Small intestine (tissue), 7 donors: ENCODE results near the gene FZD8. TPM values are rescaled to one million over a fixed set of nuclear protein-coding genes. Genes with fewer than 3 reads are reported as not detected.
A peak's percentile ranks its signal among the peaks of the same experiment; 100 is the strongest.

Experiments
- DNase-seq, 2 donors: peaks; one replicate each; pipeline versions ENCODE4 v3.0.0 to v3.0.0-alpha.2; 2013
- FAIRE-seq: peaks from 2 replicates; lab custom pipeline; 2012; peaks lifted over from hg19 to GRCh38; lab: Jason Lieb, UNC
- H3K27ac ChIP-seq, 3 donors: one replicate each; pipeline ENCODE4 v1.5.1; 2013; ENCODE audit warnings: low read length in 2 of 3, mild to moderate bottlenecking in 2 of 3, control low read depth in 1 of 3, inconsistent platforms in 1 of 3, low read depth in 1 of 3, moderate library complexity in 1 of 3
- H3K27me3 ChIP-seq, 3 donors: one replicate each; pipeline ENCODE4 v1.6.1; 2013; ENCODE audit warnings: low read length in 3 of 3, inconsistent platforms in 1 of 3; ENCODE audit not compliant: control insufficient read depth in 3 of 3, insufficient read depth in 3 of 3
- H3K36me3 ChIP-seq, 3 donors: one replicate each; pipeline ENCODE4 v1.6.1; 2013; ENCODE audit warnings: low read length in 3 of 3, inconsistent platforms in 1 of 3, low read depth in 1 of 3, mild to moderate bottlenecking in 1 of 3, moderate library complexity in 1 of 3; ENCODE audit not compliant: control insufficient read depth in 3 of 3, insufficient read depth in 2 of 3
- H3K4me1 ChIP-seq, 3 donors: one replicate each; pipeline ENCODE4 v1.6.1; 2013; ENCODE audit warnings: low read length in 2 of 3, inconsistent platforms in 1 of 3, low read depth in 1 of 3, mild to moderate bottlenecking in 1 of 3, moderate library complexity in 1 of 3; ENCODE audit not compliant: control insufficient read depth in 3 of 3, insufficient read depth in 2 of 3
- H3K4me3 ChIP-seq, 3 donors: one replicate each; pipeline ENCODE4 v1.5.1; 2013; ENCODE audit warnings: low read length in 3 of 3, control low read depth in 1 of 3, inconsistent platforms in 1 of 3, low read depth in 1 of 3, mild to moderate bottlenecking in 1 of 3, moderate library complexity in 1 of 3
- H3K9me3 ChIP-seq, 2 donors: one replicate each; pipeline ENCODE4 v1.6.1; 2013; ENCODE audit warnings: low read depth in 1 of 2, low read length in 1 of 2; ENCODE audit not compliant: control insufficient read depth in 2 of 2, insufficient read depth in 1 of 2
- WGBS, 3 donors: extraction: QIAGEN DNeasy Blood & Tissue Kit; methylation state at CpG; one replicate each; pipeline ENCODE4 v1.1.7; 2013; 5-methylcytosine and 5-hydroxymethylcytosine counted together
- polyA plus RNA-seq, 4 donors: library from polyadenylated mRNA; stranded (reverse) in 3 of 4; unstranded in 1 of 4; fragments of 200-250 nt in 3 of 4; fragments of 120-200 nt in 1 of 4; gene quantifications; one replicate each; pipeline versions ENCODE4 v1.2.1 to v1.2.3, GENCODE V29; 2013
- donor health status: healthy with polysubstance abuse.
- donor health status: control.
- donor health status: control.
- donor health status: Bipolar disorder and iron deficiency.
- donor health status: healthy.

Gene FZD8
- polyA plus RNA-seq, 4 donors: 0.27 to 4.3 (median 1.6) TPM; not detected in 1

DNA sequence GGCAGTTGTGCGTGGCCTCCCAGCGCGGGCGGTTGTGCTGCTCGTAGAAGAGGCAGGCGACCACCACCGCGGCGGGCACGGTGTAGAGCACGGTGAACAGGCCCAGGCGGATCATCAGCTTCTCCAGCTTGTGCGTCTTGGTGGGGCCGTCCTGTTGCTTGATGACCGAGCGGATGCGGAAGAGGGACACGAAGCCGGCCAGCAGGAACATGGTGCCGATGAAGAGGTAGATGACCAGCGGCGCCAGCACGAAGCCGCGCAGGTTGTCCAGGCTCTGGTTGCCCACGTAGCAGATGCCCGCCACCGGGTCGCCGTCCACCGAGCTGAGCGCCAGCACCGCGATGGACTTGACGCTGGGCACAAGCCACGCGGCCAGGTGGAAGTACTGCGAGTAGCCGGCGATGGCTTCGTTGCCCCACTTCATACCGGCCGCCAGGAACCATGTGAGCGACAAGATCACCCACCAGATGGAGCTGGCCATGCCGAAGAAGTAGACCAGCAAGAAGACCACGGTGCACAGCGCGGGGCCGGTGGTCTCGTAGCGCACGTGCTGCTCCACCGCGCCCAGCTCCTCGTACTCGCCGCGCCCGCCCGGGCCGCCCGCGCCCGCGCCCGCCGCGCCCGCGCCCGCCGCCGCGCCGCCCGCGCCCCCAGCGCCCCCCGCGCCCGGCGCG is 2.2 kb downstream of the FZD8 start:
- DNase-seq (peak in 1 of 2 donors; percentile 39), FAIRE-seq (no peak)
- H3K27ac ChIP-seq: no peak overlapping the region
- H3K4me3 ChIP-seq: peak overlapping the region in 2 of 3 donors; percentile 38 to 59
- peaks cover 0 to 6% (median 3%) of the 10 kb centered on the region in 3 donors for H3K4me1 ChIP-seq
- WGBS, 3 donors: 6 to 19% (median 15%) methylated on average over 38 to 83 of the region's 83 CpGs
- H3K9me3 ChIP-seq: peaks cover 0 to 3% of the 10 kb centered on the region in 2 donors
- H3K27me3 ChIP-seq: peaks cover 7 to 46% (median 11%) of the 10 kb centered on the region in 3 donors
- H3K36me3 ChIP-seq: no peaks in the 10 kb centered on the region

DNA sequence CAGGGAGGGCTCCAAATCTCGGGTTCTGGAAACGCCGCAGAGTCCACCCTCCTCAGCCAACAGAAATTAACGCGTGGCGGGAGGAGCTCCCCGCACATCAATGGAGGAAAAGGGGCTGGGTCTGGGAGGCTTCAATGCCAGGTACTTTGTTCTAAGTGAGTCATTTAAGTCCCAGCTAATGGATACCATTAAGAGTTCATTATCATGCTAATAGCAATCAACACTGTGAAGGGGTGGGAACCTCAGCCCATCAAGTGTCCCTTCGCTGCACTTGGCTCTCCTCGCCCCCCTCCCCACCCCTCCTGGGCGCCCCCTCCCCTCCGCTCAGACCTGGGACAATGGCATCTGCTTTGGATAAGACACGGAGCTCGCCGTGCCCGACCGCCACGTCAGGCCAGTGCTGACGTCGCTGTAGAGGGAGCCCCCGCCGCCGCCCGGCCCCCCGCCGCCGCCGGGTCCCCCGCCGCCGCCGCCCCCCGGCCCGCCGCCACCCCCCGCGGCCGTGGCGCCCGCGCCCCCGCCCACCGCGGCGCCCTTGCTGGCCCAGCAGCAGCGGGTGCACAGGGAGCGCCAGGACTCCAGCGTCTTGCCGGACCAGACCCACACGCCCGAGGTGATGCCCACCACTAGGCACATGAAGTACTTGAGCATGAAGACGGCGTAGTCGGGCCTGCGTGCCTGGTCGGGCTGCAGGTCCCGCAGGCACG is 2.9 kb downstream of the FZD8 start:
- no peak for FAIRE-seq
- Histone ChIP-seq H3K27me3 (peaks cover 7 to 43% (median 11%) of the 10 kb centered on the region in 3 donors), H3K4me3 (peak overlapping the region in 2 of 3 donors; percentile 6 to 32), H3K4me1 (peaks cover 0 to 6% (median 3%) of the 10 kb centered on the region in 3 donors), H3K9me3 (peaks cover 0 to 3% of the 10 kb centered on the region in 2 donors), H3K27ac (no peak overlapping the region), H3K36me3 (no peaks in the 10 kb centered on the region)
- WGBS, 3 donors: 20 to 32% (median 29%) methylated on average over 26 to 57 of the region's 57 CpGs
- DNase-seq: no peak

DNA sequence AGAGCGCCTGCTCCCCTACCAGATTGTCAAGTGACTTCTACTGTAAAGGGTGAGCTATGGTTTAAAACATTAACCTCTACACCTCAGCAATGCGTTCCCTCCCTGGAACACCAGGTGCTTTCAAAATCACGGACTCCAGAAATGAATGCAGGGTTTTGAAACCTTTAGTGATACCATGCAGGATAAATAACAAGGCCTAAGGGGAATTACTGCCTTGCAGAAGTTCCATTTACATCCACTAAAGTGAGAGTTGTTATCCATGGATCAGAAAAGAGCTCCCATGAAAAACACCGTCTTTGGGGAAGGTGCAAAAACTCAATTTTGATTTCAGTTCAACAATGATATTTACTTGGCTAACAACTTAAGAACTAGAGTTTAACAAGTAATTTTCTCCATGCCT is 4.0 kb downstream of the FZD8 start:
- peaks cover 0 to 3% of the 10 kb centered on the region in 2 donors for H3K9me3 ChIP-seq
- peaks cover 0 to 5% (median 3%) of the 10 kb centered on the region in 3 donors for H3K4me1 ChIP-seq
- H3K27ac ChIP-seq: no peak overlapping the region
- WGBS, 3 donors: 81 to 83% (median 82%) methylated on average over 4 of the region's 4 CpGs
- no peak overlapping the region for H3K4me3 ChIP-seq
- H3K36me3 ChIP-seq: no peaks in the 10 kb centered on the region
- DNase-seq (no peak), FAIRE-seq (no peak)
- peaks cover 7 to 34% (median 11%) of the 10 kb centered on the region in 3 donors for H3K27me3 ChIP-seq

- no peak overlapping the region for H3K27ac ChIP-seq
- DNase-seq (no peak), FAIRE-seq (no peak)
- no peak overlapping the region for H3K4me3 ChIP-seq
- peaks cover 0 to 3% of the 10 kb centered on the region in 2 donors for H3K9me3 ChIP-seq
- H3K36me3 ChIP-seq: no peaks in the 10 kb centered on the region
- H3K27me3 ChIP-seq: peaks cover 2 to 28% (median 8%) of the 10 kb centered on the region in 3 donors
- H3K4me1 ChIP-seq: peaks cover 0 to under 1% (median 0%) of the 10 kb centered on the region in 3 donors
- 34 to 62% (median 59%) methylated on average over 8 of the region's 8 CpGs for WGBS, 3 donors
These were observed 4.6 kb downstream of the FZD8 start for GRCh38 chr10:35637462-35637861.

GRCh38 chr10:35636956-35637355 is 5.1 kb downstream of the FZD8 start:
- no peak for FAIRE-seq
- Histone ChIP-seq H3K9me3 (peaks cover 0 to 3% of the 10 kb centered on the region in 2 donors), H3K27me3 (peaks cover 0 to 25% (median 8%) of the 10 kb centered on the region in 3 donors), H3K4me3 (no peak overlapping the region), H3K36me3 (no peaks in the 10 kb centered on the region), H3K27ac (no peak overlapping the region), H3K4me1 (no peaks in the 10 kb centered on the region)
- 40 to 46% (median 40%) methylated on average over 7 of the region's 7 CpGs for WGBS, 3 donors
- DNase-seq: no peak

DNA sequence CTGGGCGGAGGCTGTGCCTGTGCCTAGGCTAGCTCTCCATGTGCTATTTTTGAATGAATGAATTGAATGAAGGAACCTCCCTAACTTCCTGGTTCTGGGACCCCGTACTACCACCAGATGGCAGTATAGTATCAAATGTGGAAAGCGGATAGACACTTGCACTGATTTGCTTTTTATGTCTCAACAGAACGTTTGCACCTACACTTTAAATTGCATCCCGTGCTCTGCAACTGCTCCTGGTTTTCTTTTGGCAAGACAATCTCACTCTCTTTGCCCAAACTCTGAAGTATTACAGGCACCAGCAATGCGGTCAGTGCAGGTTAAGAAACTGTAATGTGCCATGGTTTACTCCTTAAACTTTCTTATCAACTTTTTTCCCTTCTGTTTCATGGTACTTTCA is 6.5 kb downstream of the FZD8 start:
- Histone ChIP-seq H3K27ac (no peak overlapping the region), H3K4me1 (no peaks in the 10 kb centered on the region), H3K9me3 (peaks cover 0 to 3% of the 10 kb centered on the region in 2 donors), H3K4me3 (no peak overlapping the region), H3K27me3 (peaks cover 0 to 22% (median 8%) of the 10 kb centered on the region in 3 donors), H3K36me3 (no peaks in the 10 kb centered on the region)
- WGBS, 3 donors: 13 to 14% (median 14%) methylated on average over 6 of the region's 6 CpGs
- peak; percentile 73 to 77 for DNase-seq
- FAIRE-seq: no peak

DNA sequence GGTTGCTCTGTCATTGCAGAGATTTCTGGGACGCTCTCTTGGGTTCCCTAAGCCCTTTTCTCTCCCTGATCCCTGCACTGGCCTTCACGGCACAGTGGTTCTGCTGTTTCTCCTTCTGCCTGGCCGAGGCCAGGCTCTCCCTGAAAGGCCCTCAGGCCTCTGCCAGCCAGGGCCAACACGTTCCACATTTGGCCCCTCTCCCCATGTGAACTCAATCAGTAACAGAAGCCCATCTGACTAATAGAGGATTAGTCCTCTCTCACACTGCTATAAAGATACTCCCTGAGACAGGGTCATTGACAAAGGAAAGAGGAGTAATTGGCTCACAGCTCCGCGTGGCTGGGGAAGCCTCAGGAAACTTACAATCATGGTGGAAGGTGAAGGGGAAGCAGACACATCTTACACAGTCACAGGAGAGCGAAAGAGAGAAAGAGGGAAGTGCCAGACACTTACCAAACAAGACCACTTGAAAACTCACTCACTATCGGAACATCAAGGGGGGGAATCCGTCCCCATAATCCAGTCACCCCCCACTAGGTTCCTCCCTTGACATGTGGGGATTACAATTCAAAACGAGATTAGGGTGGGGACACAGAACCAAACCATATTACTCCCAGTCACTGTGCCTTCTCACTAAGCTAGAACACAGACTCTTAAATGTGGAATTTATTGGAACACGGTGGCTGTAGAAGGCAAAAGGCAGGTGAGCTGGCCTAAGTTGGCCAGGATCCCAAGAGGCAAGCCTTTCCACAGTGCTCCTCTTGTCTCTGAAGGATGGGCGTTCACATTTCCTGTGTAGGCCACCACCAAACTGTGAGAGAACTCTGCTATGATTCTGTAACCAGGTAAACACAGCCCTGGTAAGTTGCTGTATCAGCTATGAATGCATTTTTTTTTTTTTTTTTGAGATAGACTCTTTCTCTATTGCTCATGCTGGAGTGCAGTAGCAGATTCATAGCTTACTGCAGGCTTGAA is 8.8 kb downstream of the FZD8 start:
- Histone ChIP-seq H3K27ac (no peak overlapping the region), H3K27me3 (peaks cover 0 to 9% (median 4%) of the 10 kb centered on the region in 3 donors), H3K36me3 (no peaks in the 10 kb centered on the region), H3K9me3 (no peaks in the 10 kb centered on the region), H3K4me3 (no peak overlapping the region), H3K4me1 (no peaks in the 10 kb centered on the region)
- DNase-seq (no peak), FAIRE-seq (no peak)
- WGBS, 3 donors: 61 to 64% (median 63%) methylated on average over 11 to 12 of the region's 12 CpGs

GRCh38 chr10:35632027-35632426 is 10.1 kb downstream of the FZD8 start:
- H3K27ac ChIP-seq: no peak overlapping the region
- H3K4me3 ChIP-seq: no peak overlapping the region
- FAIRE-seq: no peak
- H3K27me3 ChIP-seq: peaks cover 0 to 2% (median 0%) of the 10 kb centered on the region in 3 donors
- H3K4me1 ChIP-seq: no peaks in the 10 kb centered on the region
- H3K9me3 ChIP-seq: no peaks in the 10 kb centered on the region
- no peaks in the 10 kb centered on the region for H3K36me3 ChIP-seq
- no peak for DNase-seq
